GM19238 (cell line): ENCODE measurements around the gene FBXW7.
A peak's percentile ranks its signal among the peaks of the same experiment; 100 is the strongest.

Experiments used
- DNase-seq: peaks from one replicate; pipeline ENCODE4 v3.0.0; 2011; ENCODE audit warnings: low spot score; ENCODE audit not compliant: insufficient read length

FBXW7 gene

DNA sequence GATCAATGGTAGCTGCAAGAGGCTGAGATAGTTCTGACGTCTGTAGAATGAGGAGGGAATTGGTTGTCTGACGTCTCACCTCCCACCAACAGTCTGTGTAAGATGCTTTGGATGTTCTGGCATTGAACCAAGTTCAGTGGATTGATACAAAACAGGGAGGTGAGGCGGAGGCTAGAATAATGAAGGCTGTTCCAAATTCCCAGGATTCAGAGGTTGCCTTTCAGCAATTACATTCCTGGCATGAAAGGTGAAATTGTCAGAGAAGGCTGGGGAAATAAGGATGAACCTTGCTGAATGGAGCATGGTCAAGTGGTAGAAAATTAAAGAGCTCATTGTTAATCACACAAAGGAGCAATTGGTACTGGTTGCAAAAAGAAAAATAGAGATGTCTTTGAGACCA is 241.6 kb downstream of the FBXW7 start:
- DNase-seq, result no peak

DNA sequence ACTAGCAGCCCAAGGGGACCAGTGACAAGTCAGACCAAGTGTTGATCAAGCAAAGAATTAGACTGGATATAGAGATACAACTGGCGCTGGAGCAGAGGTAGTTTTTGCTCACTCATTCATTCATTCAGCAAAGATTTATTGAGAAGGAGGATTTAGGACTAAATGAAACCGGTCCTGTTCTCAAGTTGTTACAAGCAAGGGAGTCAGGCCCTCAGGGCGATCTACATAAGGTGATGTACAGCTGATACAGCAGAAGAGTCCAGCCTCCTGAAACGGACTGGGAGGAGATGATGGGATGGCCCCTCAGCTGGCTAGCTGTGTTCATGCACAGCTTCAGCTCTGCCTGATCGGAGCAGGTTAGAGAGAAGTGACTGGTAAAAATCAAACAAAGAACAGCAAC is 242.4 kb downstream of the FBXW7 start:
- DNase-seq, result no peak

DNA sequence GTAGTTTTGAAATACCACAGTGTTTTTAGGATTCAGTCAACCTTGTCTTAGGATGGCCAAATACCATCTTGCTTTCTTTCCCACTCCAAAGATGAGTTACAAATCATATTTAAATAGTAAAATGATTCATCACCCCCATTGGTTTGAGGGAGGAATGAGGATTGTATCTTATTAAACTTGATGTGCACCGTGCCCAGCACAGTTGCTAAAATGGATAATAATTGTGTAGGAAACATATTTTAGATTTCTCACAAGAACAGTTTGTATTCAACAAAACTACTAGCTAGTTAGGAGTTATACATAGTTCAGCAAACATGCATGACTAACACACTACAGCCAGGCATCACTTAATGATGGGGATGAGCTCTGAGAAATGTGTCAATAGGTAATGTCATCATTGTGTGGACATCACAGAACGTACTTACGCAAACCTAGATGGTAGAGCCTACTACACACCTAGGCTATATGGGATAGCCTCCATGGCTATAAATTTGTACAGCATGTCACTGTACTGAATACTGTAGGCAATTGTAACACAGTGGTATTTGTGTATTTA is 245.4 kb downstream of the FBXW7 start:
- no peak for DNase-seq

DNA sequence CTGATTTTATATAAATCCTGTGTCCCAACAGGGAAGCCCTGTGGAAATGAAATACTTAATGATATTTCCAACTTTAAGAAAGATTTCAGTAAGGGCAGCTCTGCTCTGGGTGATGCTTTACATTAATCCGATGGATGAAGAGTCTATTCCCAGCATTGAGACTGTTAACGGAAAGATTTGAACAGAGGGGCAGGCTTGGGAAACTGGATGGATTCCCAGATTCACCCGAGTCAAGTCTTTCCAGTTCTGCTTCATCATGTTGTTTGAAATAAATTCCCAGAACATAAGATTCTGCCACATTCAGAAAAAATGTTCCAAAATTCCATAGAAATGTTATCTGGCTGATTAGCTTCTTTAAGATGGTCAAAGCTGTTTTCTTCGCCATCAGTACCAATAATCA is 246.0 kb downstream of the FBXW7 start:
- DNase-seq, result no peak

DNA sequence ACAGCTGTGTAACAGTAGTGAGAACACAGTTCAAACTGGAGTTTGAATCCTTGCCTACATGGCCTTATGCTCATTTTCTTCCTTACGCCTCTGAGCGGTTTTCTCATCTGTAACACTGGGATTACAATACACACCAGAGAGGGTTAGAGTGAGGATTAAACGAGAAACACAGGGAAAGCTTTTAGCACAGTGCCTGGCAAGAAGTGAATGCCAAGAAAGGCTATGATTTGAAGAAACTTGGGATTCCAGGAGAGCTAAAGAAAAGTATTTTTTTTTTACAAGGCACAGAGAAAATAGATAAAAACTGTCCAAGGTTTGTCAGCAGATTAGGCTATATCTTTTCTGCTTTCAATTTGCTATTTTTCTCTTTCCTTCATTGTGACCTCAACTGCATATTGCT is 246.4 kb downstream of the FBXW7 start:
- no peak for DNase-seq

DNA sequence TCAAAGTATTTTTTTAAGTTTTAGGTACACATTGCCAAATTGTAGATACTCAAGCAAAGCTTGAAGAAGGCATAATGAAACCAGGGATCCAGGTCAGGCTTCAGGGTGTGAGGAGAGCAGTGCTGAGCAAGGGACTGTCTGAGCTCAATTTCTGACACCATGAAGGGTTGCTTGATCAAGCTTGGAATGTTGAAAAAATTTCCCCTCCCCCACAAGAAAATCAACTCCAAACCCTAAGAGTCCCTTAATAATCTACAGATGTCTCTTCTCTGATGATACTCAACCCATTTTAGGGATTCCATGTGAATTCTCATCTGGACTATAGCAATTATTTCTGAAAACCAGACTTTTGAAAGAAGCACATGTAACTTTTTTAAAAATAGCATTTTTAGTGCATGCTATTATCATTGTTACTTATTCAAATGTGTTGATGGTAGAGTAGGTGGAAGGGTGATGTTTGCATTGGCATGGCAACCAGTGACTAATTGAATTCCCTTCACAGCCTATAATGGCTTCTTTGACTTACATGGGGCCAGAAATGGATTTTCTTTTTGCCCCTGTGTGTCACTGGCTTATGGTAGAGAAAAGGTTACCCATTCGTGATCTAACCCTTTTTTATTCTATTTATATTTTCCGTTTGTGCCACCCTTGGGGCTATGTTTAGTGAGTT is 252.0 kb downstream of the FBXW7 start:
- DNase-seq, result no peak

DNA sequence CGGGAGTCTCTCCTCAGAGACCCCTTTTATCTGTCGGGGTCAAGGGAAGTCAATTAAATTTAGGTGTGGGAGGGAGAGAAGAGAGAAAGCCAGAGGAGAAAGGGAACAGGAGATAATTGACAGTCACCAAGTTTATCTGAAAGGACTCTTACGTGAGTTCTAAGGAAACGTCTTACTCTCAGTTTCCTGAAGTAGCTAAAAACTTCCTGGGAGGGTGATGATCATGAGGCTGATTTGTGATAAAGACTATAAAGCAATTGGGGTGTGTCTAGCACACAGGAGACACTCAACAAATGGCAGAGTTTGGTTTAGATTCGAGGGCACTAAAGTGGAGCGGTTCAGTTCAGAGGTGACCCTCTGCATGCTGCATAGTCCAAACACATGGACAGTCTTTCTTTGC is 254.1 kb downstream of the FBXW7 start:
- no peak for DNase-seq

DNA sequence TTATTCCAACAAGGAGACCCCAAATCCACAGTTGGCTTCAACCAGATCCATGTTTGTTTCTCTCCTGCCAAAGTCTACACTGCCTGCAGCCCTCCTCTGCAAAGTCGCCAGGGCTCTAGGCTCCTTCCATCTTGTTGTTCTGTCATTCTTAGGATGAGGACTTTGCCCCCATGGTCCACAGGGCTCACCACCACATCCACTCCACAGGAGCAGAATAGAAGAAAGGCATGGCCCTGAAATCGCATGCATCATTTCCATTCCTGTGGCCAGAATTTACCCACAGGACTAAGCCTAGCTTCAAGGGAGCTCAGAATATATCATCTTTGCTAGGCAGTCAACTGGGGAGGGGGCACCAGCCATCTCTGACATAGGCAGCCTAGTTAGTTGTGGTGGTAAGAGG is 254.7 kb downstream of the FBXW7 start:
- no peak for DNase-seq

DNA sequence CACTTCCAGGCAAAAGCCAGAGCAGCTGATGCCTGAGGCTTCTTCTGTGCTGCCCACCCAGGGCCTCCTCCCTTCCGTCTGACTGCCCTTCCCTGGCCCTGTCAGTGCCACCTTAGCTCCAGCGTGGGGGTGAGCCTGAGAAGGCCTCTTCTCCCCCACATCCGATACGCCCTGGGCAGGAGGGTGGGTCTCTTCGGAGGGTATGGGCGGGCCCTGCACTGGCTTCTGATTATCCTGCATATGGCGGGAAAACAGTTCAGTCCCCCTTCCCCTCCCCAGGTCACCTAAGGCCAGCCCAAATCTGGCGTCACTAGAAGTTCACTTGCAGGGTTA is 256.7 kb downstream of the FBXW7 start:
- no peak for DNase-seq

DNA sequence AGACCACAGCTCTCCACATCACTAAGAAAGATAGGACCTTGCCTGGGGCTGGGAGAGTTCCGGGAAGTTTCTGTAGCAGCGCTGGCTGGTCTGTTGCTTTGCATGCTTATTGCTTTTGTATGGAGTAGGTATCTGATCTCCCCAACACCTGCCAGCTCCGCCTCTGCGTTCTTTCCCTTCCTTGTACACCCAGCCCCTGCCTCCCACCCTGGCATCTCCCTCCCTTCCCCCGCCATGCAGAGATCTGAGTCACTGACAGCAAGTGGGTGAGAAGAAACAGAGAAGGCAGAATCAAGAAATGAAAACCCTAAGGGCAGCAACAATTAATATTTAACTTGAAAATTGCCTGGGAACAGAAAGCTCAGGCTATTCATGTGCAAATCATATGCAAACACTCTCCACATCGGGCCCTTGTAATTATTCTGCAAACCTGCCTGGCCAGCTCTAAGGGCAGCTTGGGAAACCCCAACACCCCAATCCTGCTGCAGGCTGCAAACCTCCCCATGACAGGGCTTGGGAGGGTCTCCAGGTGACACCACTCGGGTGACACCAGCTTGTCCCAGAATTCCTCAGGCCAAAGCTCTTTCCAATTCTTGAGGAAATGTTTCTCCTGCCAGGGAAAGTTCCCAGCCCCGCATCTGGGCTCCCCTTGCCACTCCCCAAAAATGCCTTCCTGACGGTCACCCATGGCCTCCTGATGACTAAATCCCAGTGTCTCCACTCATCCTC is 257.2 kb downstream of the FBXW7 start:
- peak; percentile 52 for DNase-seq

DNA sequence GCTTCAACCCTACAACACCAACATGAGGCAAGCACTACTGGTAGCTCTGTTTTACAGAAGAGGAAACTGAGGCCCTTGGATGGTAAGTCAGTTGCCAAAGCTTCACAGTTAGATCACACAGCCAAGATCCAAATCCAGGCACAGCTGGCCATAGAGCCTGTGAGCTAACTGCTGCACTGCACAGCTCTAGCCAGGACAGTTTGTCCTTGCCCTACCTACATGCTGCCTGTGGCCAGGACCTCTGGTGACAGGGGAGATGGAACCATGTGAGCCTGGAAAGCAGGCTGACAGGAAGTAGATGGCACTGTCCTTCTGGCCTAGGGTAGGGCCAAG is 257.8 kb downstream of the FBXW7 start:
- DNase-seq, result no peak

DNA sequence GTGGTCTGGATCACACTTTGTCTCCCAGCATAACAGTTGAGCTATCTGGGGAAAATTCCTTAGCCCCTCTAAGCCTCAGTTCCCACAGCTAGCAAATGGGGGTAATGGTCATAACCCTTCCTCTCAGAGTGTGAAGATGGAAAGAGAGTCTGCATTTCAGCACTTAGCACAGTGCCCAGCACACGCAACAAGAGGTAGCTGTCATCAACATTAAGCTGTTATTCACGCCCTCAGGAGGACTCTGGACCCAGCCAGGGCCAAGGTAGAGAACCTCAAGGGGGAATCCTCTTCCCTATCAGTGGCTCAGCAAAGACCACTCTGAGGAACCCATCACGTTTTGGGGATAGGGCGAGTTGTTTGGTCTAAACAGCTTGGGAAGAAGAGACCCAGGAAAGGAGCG is 258.6 kb downstream of the FBXW7 start:
- DNase-seq, result no peak

DNA sequence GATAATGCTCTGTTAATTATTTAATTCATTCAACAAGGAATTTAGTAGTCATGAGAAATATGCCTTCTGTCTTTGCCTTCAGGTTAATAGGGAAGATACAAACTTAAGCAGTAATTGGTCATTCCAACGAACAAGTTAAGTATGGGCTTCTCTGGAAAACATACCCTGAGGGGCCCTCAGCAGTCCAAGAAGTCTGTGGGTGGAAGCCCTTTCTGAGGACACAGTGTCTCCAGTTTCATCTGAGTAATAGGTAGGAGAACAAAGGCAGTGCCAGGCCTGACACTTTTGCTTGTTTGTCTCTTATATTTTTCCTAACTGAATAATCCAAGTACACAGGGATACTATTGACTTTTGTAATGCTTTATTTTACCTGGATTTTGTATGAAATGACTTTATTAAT is 262.5 kb downstream of the FBXW7 start:
- DNase-seq, result no peak
